NCI-H128 (cell line): ENCODE results near the gene TKFC.

Experiments
- DNase-seq: peaks from one replicate; lab custom pipeline; 2025; ENCODE audit not compliant: unreplicated experiment; lab: John Stamatoyannopoulos, UW

Gene TKFC, protein sequence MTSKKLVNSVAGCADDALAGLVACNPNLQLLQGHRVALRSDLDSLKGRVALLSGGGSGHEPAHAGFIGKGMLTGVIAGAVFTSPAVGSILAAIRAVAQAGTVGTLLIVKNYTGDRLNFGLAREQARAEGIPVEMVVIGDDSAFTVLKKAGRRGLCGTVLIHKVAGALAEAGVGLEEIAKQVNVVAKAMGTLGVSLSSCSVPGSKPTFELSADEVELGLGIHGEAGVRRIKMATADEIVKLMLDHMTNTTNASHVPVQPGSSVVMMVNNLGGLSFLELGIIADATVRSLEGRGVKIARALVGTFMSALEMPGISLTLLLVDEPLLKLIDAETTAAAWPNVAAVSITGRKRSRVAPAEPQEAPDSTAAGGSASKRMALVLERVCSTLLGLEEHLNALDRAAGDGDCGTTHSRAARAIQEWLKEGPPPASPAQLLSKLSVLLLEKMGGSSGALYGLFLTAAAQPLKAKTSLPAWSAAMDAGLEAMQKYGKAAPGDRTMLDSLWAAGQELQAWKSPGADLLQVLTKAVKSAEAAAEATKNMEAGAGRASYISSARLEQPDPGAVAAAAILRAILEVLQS

GRCh38 chr11:61332797-61333549 is at the start of gene TKFC, which contains the start of gene DDB1:
Gene TKFC (plus strand): TSS chr11:61333228. CDS start chr11:61334729, 1,501 bp downstream.
Gene DDB1 (minus strand): TSS chr11:61333105. CDS start chr11:61332968, 137 bp downstream.
- peak; percentile 89 for DNase-seq

- no peak for DNase-seq
Observed at GRCh38 chr11:61283613-61284012, 49.4 kb upstream of the TKFC start.

DNA sequence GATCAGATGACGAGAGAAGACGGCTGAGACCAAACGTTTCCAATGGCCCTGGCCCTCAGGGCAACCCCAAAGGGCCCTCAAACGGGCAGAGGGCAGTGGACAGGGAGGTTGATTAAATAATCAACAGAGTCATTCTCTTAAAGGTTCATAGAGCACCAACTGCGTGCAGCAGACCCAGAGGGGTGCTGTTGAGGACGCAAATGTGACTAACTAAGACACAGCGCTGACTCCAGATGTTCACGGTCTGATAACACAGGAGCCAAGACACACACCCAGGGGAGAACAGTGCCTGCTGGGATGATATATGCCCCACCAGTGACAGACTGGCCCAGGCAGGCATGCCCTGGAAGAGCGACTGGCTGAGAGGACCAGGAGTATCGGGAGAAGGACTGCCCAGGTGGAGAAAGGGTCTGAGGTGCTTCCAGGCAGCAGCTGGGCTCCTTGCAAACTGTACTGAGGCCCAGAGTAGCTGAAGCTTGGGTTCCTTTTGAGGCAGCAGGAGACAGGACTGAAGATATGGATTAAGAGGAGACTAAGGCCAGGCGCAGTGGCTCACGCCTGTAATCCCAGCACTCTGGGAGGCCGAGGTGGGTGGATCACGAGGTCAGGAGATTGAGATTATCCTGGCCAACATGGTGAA is 45.6 kb upstream of the TKFC start:
- DNase-seq = no peak

- no peak for DNase-seq
Observed at GRCh38 chr11:61290905-61291690, 41.9 kb upstream of the TKFC start.

DNA sequence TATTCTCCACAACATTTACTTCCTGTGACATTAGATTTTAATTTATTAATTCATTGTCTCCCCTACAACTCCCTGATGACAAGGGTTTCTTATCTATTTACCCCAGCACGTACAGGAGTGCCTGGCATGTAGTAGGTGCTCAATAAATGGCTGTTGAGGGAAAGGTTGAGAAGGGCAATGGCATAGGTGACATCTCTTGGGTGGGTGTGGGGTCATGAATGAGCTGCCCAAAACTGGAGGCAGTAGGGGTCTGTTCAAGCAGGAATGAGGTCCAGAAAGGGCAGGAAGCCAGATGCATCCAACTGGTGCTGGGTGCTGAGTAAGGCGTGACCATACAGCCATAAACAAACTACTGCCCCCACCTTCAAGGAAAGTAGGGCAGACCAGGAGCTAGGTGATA is 40.7 kb upstream of the TKFC start:
- no peak for DNase-seq

DNA sequence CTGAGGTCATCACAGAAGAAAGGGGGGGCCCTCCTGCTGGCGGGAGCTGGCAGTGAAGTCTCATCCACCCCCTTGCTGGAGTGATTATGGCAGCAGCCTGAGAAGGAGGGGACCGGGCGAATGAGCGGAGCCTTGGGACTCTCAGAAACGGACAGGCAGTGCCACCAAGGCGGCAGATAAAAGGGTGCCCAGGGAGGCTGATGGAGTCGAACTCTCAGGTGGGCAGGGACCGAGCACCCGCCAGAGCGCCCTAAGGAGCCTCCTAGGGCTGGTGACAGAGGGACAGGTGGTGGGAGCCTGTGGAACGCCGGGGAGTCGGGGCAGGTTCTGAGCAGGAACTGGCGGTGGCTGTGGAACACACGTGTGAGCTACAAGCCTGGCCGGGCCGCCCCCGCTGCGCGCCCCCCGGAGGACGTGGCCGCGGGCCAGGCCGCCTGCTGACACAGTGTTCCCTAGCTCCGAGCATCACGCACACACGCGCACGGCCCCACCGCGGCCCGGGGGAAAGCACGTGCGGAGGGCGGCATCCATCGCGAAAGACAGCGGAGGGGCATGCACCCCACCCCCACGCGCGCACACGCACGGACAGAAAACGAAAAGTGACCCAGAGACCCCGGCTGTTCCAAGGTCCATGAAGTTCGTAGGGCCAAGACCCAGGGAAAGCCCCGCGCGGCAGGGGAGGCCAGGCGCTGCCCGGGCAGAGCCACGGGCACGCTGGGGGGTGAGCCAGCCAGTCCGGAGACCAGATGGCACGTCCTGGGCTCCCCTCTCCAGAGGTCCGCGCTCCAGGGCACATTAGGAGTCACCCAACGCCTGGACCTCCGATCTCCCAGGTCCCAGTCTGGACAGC is 38.9 kb upstream of the TKFC start:
- DNase-seq = no peak

GRCh38 chr11:61294717-61295595 is 38.1 kb upstream of the TKFC start, which contains the start of gene VWCE:
Gene VWCE (minus strand): TSS chr11:61295316. CDS start chr11:61295037, 279 bp downstream.
- DNase-seq = peak; percentile 32

- DNase-seq = no peak
Observed at GRCh38 chr11:61295596-61295926, 37.5 kb upstream of the TKFC start.

GRCh38 chr11:61297341-61297740 is 35.7 kb upstream of the TKFC start:
- no peak for DNase-seq

- no peak for DNase-seq
Observed at GRCh38 chr11:61297746-61298145, 35.3 kb upstream of the TKFC start.

GRCh38 chr11:61298663-61299244 is 34.3 kb upstream of the TKFC start:
- no peak for DNase-seq

- no peak for DNase-seq
Observed at GRCh38 chr11:61302550-61302949, 30.5 kb upstream of the TKFC start.

DNA sequence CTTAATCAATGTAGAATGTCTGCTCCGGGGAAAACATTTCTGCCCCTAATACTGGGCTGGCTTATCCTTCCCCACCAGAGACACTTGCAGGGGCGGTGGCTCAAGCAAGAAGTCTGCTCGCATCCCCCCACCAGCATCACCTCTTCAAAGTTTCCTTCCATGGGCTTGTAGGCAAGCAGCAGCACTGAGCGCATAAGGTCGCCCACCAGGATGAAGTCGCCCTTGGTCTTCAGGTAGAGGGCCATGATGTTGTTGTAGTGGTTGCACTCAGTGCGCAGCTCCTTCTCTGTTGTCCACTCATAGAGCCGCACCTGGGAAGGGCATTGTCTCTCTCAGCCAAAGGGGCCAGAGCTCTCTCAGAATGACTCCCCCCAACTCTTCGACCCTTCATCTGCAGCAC is 29.3 kb upstream of the TKFC start:
- DNase-seq = no peak

- DNase-seq = no peak
Observed at GRCh38 chr11:61305417-61305816, 27.6 kb upstream of the TKFC start.

- no peak for DNase-seq
Observed at GRCh38 chr11:61306221-61306620, 26.8 kb upstream of the TKFC start.

DNA sequence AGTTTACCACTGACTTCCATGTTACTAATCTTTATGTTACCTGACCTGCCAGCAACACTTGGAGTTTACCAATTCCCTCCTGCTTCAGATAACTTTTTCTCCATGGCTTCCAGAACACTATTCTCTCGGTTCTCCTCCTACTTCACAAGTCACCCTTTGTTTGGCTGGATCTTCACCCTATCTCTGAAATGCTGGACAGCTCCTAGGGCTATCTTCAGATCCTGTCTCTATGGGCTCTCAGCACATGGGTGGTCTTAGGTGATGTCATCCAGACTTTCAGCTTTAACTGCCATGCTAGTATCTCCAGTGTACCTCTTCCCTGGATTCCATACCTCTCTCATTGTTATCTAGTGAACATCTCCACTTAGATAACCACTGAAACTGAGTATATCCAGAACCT is 25.7 kb upstream of the TKFC start:
- DNase-seq = no peak

DNA sequence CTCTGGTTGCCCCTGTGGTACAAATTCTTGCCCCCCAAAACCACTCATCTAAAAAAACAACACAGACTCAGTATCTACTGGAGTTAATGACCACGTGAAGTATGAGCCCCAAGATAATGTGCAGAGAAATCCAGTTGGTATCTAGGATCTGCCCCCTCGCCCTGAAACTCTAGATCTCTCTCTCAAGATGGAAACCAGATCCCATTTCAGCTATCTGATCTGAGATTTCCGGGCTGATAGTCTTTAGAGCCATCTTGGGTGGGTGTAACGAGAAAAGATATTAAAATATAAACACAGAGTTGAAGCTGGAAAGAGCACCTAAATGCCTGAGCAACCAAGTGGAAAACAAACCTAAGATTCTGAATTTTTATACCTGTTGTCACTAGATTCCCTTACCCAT is 23.9 kb upstream of the TKFC start:
- no peak for DNase-seq

- DNase-seq = no peak
Observed at GRCh38 chr11:61309739-61310138, 23.3 kb upstream of the TKFC start.
